Spleen (tissue), 13 donors: ENCODE data around the gene CORO1A. TPM values are rescaled to one million over a fixed set of nuclear protein-coding genes. Genes with fewer than 3 reads are reported as not detected.

Experiments
- DNase-seq: peaks from one replicate; pipeline ENCODE4 v3.0.0-alpha.2; 2020
- H3K27ac ChIP-seq, 8 donors: fragments of 200-600 bp; sonication (generic) in 7 of 8; 1 replicate in 4 of 8; 2 replicates in 4 of 8; pipeline versions ENCODE4 v1.5.0 to v1.8.0; 2016 to 2021; ENCODE audit warnings: inconsistent platforms in 4 of 8, mild to moderate bottlenecking in 4 of 8, moderate library complexity in 1 of 8
- H3K27me3 ChIP-seq, 7 donors: fragments of 200-600 bp; sonication (generic) in 6 of 7; replicated peaks in 1 of 7; 1 replicate in 4 of 7; 2 replicates in 3 of 7; pipeline versions ENCODE4 v1.5.0 to v1.8.0; 2016 to 2021; ENCODE audit warnings: inconsistent platforms in 3 of 7, mild to moderate bottlenecking in 1 of 7
- H3K36me3 ChIP-seq, 6 donors: fragments of 200-600 bp; sonication (generic) in 5 of 6; 1 replicate in 4 of 6; 2 replicates in 2 of 6; pipeline versions ENCODE4 v1.5.0 to v1.8.0; 2016 to 2021; ENCODE audit warnings: inconsistent platforms in 2 of 6
- H3K4me1 ChIP-seq, 6 donors: fragments of 200-600 bp; sonication (generic) in 5 of 6; 1 replicate in 3 of 6; 2 replicates in 3 of 6; pipeline versions ENCODE4 v1.5.0 to v1.8.0; 2016 to 2021; ENCODE audit warnings: inconsistent platforms in 3 of 6
- H3K4me3 ChIP-seq, 8 donors: fragments of 200-600 bp; sonication (generic) in 7 of 8; 1 replicate in 4 of 8; 2 replicates in 4 of 8; pipeline versions ENCODE4 v1.5.0 to v1.8.0; 2016 to 2021; ENCODE audit warnings: inconsistent platforms in 4 of 8, mild to moderate bottlenecking in 4 of 8, moderate library complexity in 2 of 8
- H3K9me3 ChIP-seq, 8 donors: fragments of 200-600 bp; sonication (generic) in 7 of 8; 1 replicate in 4 of 8; 2 replicates in 4 of 8; pipeline versions ENCODE4 v1.5.0 to v1.8.0; 2016 to 2021; ENCODE audit warnings: inconsistent platforms in 4 of 8
- POLR2A ChIP-seq, 3 donors: fragments of 450-650 bp; IDR thresholded peaks; one replicate each; pipeline ENCODE4 v1.5.1; 2017; ENCODE audit warnings: antibody characterized with exemption in 3 of 3, mild to moderate bottlenecking in 1 of 3
- POLR2AphosphoS5 ChIP-seq, 3 donors: sonication (generic); formaldehyde crosslinking; IDR thresholded peaks; one replicate each; pipeline ENCODE4 v1.5.1; 2017; ENCODE audit warnings: antibody characterized with exemption in 3 of 3
- WGBS, 5 donors: extraction: QIAGEN DNeasy Blood & Tissue Kit in 3 of 5; methylation state at CpG; one replicate each; pipeline versions ENCODE4 v1.1.5 to v1.1.7; 2013 to 2018; 5-methylcytosine and 5-hydroxymethylcytosine counted together
- intact Hi-C: fragments of 100-400 bp; cut with DNase I; formaldehyde crosslinking; loops from one replicate; pipeline ENCODE4 v1.15.0; 2023; ENCODE audit warnings: low total_unique reads
- long read RNA-seq, 2 donors: transcript quantifications; one replicate each; lab custom pipeline, GENCODE V29; 2026
- polyA plus RNA-seq, 3 donors: library from polyadenylated mRNA; stranded (reverse); fragments of 200-250 nt; gene quantifications; one replicate each; pipeline ENCODE4 v1.2.1, GENCODE V29; 2013
- total RNA-seq, 7 donors: library from RNA; depleted of rRNA in 3 of 7; stranded (reverse); fragments of >200 nt in 3 of 7; fragmentation: NEBNext Ultra II Directional in 4 of 7; extraction: Animal tissue kit (Norgen Biotek cat#: 25700) in 4 of 7; gene quantifications; one replicate each; pipeline versions ENCODE4 v1.1.0 to v1.2.1, GENCODE V29; 2016 to 2021
- TF ChIP-seq, protein P1 (sequence below), 11 experiments: fragments of 200-600 bp in 7 of 11; fragments of 450-650 bp in 4 of 11; sonication (generic) in 4 of 11; IDR thresholded peaks in 8 of 11; conservative IDR thresholded peaks in 3 of 11; 1 replicate in 7 of 11; 2 replicates in 4 of 11; pipeline versions ENCODE4 v1.4.0 to v1.8.0; 2016 to 2021; ENCODE audit warnings: antibody characterized with exemption in 11 of 11, inconsistent platforms in 4 of 11, mild to moderate bottlenecking in 1 of 11
- donor health status: healthy with polysubstance abuse.
- donor health status: DM: no; HTN: no; CAD: no; lungs with moderate emphysema.
- donor health status: DM: no; HTN: no; CAD: no.
- donor health status: Bipolar disorder and iron deficiency.
- donor health status: healthy.
- donor health status: DM: no; HTN: no; CAD: no.
- donor health status: DM: yes; HTN: yes; CAD: no.

CORO1A gene
- 100 to 1,000 TPM; 346 to 602 (median 413) TPM for total RNA-seq
- polyA plus RNA-seq = 100 to 1,000 TPM; 667 to 757 (median 675) TPM
- long read RNA-seq, donor 1, transcript CORO1A-201 (11 exons, 1,803 nt) = major isoform, 26 of 66 reads
- long read RNA-seq, donor 1, partial matches to known transcripts = 38 of 66 reads
- long read RNA-seq, donor 1, other reads (novel, unspliced or antisense) = 0 of 66 reads
- long read RNA-seq, donor 2, transcript CORO1A-201 (11 exons, 1,803 nt) = major isoform, 52 of 88 reads
- long read RNA-seq, donor 2, partial matches to known transcripts = 33 of 88 reads
- long read RNA-seq, donor 2, other reads (novel, unspliced or antisense) = 0 of 88 reads

- Histone ChIP-seq H3K9me3 (no peaks in the 10 kb centered on the region), H3K27me3 (no peaks in the 10 kb centered on the region), H3K27ac (peak within 1 kb of the TSS; percentile 86 to 100 (median 96)), H3K4me3 (peak within 1 kb of the TSS; percentile 78 to 98 (median 83)), H3K36me3 (peaks cover 0 to 41% (median 27%) of the 10 kb centered on the region in 6 donors), H3K4me1 (peaks cover 26 to 61% (median 49%) of the 10 kb centered on the region in 6 donors)
- intact Hi-C loops = no loop called here
- peak; percentile 99 for DNase-seq
- TF ChIP-seq, protein P1, sequence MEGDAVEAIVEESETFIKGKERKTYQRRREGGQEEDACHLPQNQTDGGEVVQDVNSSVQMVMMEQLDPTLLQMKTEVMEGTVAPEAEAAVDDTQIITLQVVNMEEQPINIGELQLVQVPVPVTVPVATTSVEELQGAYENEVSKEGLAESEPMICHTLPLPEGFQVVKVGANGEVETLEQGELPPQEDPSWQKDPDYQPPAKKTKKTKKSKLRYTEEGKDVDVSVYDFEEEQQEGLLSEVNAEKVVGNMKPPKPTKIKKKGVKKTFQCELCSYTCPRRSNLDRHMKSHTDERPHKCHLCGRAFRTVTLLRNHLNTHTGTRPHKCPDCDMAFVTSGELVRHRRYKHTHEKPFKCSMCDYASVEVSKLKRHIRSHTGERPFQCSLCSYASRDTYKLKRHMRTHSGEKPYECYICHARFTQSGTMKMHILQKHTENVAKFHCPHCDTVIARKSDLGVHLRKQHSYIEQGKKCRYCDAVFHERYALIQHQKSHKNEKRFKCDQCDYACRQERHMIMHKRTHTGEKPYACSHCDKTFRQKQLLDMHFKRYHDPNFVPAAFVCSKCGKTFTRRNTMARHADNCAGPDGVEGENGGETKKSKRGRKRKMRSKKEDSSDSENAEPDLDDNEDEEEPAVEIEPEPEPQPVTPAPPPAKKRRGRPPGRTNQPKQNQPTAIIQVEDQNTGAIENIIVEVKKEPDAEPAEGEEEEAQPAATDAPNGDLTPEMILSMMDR (IDR thresholded peaks at IDR 0.05 in 8 of 11, conservative IDR thresholded peaks at IDR 0.05 in 3 of 11) = no peak
- TF ChIP-seq POLR2A (IDR thresholded peaks at IDR 0.05) = peak in 1 of 3 donors; percentile 73
- TF ChIP-seq POLR2AphosphoS5 (IDR thresholded peaks at IDR 0.05) = peak; percentile 81 to 86 (median 82)
- 1% methylated on average over 53 to 81 of the region's 81 CpGs for WGBS, 5 donors
These were observed at the start of gene CORO1A for GRCh38 chr16:30183233-30184095. Gene CORO1A (plus strand): TSS chr16:30183602. CDS start chr16:30185210, 1,608 bp downstream.

- WGBS, 5 donors = 53 to 82% (median 78%) methylated on average over 11 of the region's 11 CpGs
These were observed 46.3 kb upstream of the CORO1A start for GRCh38 chr16:30136971-30137605.

DNA sequence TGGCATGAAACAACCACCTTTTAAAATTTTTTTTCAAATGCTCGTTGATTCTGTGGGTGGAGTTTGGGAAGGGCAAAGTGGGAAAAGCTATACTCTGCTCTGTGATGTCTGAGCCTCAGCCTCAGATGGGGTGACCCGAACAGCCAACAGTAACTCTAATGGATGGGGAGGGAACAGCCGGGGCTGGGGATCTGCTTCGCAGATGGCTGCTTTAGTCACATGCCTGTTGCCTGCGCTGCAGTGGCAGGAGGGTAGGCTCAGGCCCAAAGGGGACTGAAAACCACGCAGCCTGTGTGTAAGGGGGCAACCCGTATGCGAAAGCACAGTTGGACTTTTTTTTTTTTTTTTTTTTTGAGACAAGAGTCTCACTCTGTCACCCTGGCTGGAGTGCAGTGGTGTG is 45.5 kb upstream of the CORO1A start:
- intact Hi-C loops = no loop called here
- no peak overlapping the region for H3K4me3 ChIP-seq
- 76 to 87% (median 78%) methylated on average over 8 of the region's 8 CpGs for WGBS, 5 donors

More at GRCh38 chr16:30136971-30137605, 46.3 kb upstream of the CORO1A start:
- Histone ChIP-seq H3K27ac (peak overlapping the region in 7 of 8 donors; percentile 3 to 76 (median 65)), H3K9me3 (no peaks in the 10 kb centered on the region), H3K36me3 (no peaks in the 10 kb centered on the region), H3K4me3 (no peak overlapping the region), H3K4me1 (peaks cover 0 to 62% (median 17%) of the 10 kb centered on the region in 6 donors), H3K27me3 (no peaks in the 10 kb centered on the region)
- TF ChIP-seq POLR2AphosphoS5 (IDR thresholded peaks at IDR 0.05) = no peak
- TF ChIP-seq, protein P1 (IDR thresholded peaks at IDR 0.05 in 8 of 11, conservative IDR thresholded peaks at IDR 0.05 in 3 of 11) = no peak
- TF ChIP-seq POLR2A (IDR thresholded peaks at IDR 0.05) = no peak
- DNase-seq = no peak
- intact Hi-C loops = no loop called here

More for the DNA sequence above, 45.5 kb upstream of the CORO1A start:
- H3K4me1 ChIP-seq = peaks cover 0 to 57% (median 16%) of the 10 kb centered on the region in 6 donors
- TF ChIP-seq, protein P1 (IDR thresholded peaks at IDR 0.05 in 8 of 11, conservative IDR thresholded peaks at IDR 0.05 in 3 of 11) = no peak
- TF ChIP-seq POLR2AphosphoS5 (IDR thresholded peaks at IDR 0.05) (no peak), POLR2A (IDR thresholded peaks at IDR 0.05) (no peak)
- H3K36me3 ChIP-seq = no peaks in the 10 kb centered on the region
- DNase-seq = no peak
- H3K9me3 ChIP-seq = no peaks in the 10 kb centered on the region
- H3K27me3 ChIP-seq = no peaks in the 10 kb centered on the region
- peak overlapping the region in 3 of 8 donors; percentile 65 to 76 (median 73) for H3K27ac ChIP-seq
